ENCODE results near the gene PINLYP. TPM values are rescaled to one million over a fixed set of nuclear protein-coding genes. Genes with fewer than 3 reads are reported as not detected.

Gene PINLYP
- total RNA-seq, 2 donors from 2014 or later, result 9.1 to 12.8 TPM

DNA sequence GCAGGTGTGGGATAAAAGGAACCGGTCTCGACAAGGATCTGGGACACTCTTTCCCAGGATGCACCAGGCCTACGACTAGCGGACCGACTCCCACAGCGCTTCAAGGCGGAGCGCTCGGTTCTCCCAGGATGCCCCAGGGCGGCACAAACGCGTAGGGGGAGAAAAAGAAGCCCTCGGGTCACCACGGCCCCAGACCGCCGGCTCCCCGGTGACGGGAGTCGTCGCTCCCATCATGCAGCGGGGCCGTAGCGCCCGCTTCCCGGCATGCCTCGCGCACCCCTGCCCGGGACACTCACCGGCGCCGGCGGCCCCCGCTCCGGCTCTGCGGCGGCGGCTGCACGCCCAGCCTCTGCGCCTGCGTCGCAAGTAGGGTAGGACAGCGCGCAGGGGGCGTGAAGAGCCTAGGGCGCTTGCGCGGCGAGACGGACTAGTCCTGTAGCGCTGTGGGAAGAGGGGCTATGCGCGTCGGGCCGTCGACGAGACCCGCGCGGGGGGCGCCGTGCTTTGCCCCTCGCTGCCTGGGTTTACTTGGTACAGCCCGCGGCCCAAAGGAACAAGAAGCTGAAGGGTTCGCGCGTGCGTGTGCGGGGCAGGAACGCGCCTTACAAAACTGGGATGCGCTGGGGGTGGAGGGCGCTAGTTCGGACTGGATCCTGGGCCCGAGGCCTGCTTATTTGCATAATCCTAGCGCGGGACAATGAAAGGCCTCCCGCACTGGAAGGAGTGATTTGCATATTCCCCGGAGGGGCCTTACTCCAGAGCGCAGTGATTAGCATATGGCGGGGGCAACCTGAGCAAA is 43.9 kb downstream of the PINLYP start, which contains the start of gene ZNF428:
ZNF428 (minus strand) TSS at position 368 of the 799 bp plus-strand sequence. CDS start 5,325 bp downstream, outside the sequence.
- peak; percentile 95 for DNase-seq (ENCODE audit: low spot score)
- intact Hi-C loops (cut with DNase I), result no loop called here

- intact Hi-C loops (cut with DNase I), result no loop called here
- no peak for DNase-seq (ENCODE audit: low spot score)
Measured at GRCh38 chr19:43620061-43621001, 44.7 kb downstream of the PINLYP start.

DNA sequence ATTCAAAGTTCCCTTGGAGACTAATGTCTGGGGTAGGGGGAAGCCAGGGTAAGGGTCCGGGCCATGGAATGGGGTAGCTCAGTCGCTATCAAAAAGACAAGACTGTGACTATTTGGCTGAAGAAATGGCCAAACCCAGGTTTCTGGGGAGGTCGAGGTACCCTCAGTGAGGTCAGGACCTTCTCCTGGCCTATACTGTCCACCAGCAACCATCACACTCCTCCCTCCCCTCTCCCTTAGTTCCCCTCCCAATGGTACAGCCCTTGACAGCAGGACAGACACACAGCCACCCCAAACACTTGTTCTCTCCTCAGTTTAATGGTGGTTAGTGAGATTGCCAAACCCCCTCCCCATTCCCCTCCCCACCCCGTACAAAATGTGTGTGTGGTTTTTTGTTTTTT is 46.5 kb downstream of the PINLYP start:
- intact Hi-C loops (cut with DNase I), result no loop called here
- no peak for DNase-seq (ENCODE audit: low spot score)

DNA sequence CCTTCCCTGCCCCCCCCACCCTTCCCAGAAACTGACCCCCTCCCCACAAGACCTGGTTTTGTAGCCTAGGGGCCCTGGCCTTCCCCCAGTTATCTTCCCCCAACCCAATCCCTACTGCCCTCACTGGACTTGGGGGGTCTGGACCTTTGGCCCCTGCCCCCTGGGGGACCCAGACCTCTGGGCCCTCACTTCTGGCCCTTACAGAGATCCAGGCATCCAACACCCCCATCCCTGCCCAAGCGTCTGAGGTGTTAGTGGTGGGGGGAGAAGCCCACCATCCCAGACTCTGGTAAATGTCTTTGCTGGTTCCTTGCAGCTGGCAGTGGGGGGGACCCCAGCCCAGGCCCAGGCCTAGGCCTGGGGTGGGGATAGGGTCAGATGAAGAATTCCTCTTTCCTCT is 47.4 kb downstream of the PINLYP start:
- DNase-seq (ENCODE audit: low spot score), result no peak
- intact Hi-C loops (cut with DNase I), result no loop called here

GRCh38 chr19:43623889-43624670 is 48.5 kb downstream of the PINLYP start:
- no peak for DNase-seq (ENCODE audit: low spot score)
- intact Hi-C loops (cut with DNase I), result no loop called here

DNA sequence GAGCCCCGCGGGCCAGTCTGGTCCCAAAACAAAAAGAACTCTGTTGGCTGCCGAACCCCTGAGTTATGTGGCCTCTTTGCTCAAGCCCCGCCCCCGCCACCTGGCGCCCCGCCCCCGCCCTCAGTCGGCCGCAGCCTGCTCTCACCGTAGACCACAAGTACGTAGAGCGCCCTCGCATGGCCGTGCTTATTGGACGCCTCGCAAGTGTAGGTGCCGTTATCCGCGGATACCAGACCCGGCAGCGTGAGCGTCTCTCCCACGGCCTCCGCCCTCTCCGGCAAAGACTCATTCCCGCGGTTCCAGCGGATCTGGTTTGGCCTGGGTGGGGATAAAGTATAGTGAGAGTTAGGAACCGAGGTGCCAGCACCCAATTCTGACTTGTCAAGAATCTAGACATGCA is 49.3 kb downstream of the PINLYP start:
- intact Hi-C loops (cut with DNase I), result no loop called here
- DNase-seq (ENCODE audit: low spot score), result no peak

DNA sequence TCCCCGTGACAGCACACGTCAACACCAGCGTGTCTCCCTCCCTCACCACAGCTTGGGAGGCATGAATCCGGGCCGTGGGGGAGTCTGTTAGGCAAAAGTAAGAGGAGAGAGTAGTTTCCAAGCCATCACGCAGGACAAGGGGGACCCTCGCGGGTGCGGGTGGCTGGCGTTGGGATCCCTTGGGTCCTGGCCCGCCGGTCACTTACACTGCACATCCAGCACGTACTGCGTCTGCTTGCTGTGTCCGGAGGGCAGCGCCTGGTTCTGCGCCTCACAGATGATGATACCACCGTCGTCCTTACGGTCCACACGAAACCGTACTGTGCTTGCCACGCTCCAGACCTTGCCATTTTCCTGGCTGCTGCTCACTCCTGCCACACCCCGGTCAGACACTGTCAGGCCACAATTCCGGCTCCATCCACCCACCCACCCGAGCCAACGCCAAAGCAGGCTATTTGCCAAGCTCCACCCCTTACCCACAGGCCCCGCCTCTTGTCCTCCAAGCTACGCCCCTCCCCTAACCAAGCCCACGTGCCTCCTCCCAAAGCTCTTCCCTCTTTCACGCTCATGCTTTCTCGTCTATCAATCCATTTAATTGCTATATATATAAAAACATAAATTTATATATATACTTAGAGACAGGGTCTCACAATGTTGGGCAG is 50.4 kb downstream of the PINLYP start:
- intact Hi-C loops (cut with DNase I), result no loop called here
- DNase-seq (ENCODE audit: low spot score), result no peak

DNA sequence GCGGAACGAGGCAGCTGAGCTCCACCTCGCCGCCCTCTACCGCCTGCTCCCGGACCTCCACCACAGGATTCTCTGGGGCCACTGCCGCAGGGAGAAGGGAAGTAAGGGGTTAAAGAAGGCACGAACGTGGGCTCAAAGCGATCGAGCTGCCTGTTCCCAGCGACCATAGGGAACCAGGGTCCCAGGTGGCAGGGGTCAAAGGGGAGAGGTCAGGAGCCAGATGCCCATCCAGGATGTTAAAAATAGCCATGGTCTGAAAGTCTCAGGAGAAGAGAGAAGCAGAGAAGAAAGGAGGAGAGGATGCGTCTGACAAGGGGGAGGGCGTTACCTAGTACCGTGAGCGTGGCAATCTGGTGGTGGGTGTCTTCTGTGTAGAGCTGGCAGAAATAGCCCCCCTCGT is 51.2 kb downstream of the PINLYP start:
- DNase-seq (ENCODE audit: low spot score), result no peak
- intact Hi-C loops (cut with DNase I), result no loop called here

- intact Hi-C loops (cut with DNase I), result no loop called here
- DNase-seq (ENCODE audit: low spot score), result no peak
Measured at GRCh38 chr19:43628646-43629326, 53.2 kb downstream of the PINLYP start.

GRCh38 chr19:43631491-43631890 is 55.9 kb downstream of the PINLYP start:
- intact Hi-C loops (cut with DNase I), result no loop called here
- DNase-seq (ENCODE audit: low spot score), result no peak

Other genes with a start within 250 kb of the PINLYP start
- gene CD177, start 222.1 kb upstream of the PINLYP start, total RNA-seq, result 1 to 10 TPM; 2.8 to 8.4 TPM
- not detected for gene TEX101, start 160.9 kb upstream of the PINLYP start, total RNA-seq
- under 1 TPM; 0.52 to 0.60 TPM for gene LYPD3, start 110.2 kb upstream of the PINLYP start, total RNA-seq
- 1 to 10 TPM; 7.1 to 8.7 TPM for gene PHLDB3, start 71.1 kb upstream of the PINLYP start, total RNA-seq
- 10 to 100 TPM; 19.8 to 27.9 TPM for gene ETHE1, start 48.6 kb upstream of the PINLYP start, total RNA-seq
- gene ZNF575, start 42.6 kb upstream of the PINLYP start, total RNA-seq, result 1 to 10 TPM; 2.1 to 3.4 TPM
- gene XRCC1, start 274 bp upstream of the PINLYP start, total RNA-seq, result 10 to 100 TPM; 13.7 to 14.2 TPM
- 10 to 100 TPM; 19.2 to 21.0 TPM for gene IRGQ, start 20.3 kb downstream of the PINLYP start, total RNA-seq
- 10 to 100 TPM in 1 of 2 donors, 1 to 10 TPM in 1; 8.9 to 13.2 TPM for gene ZNF576, start 20.8 kb downstream of the PINLYP start, total RNA-seq
- under 1 TPM; 0.23 to 0.38 TPM for gene SRRM5, start 36.3 kb downstream of the PINLYP start, total RNA-seq
- gene ZNF428, start 43.8 kb downstream of the PINLYP start, total RNA-seq, result 10 to 100 TPM; 22.9 to 29.2 TPM
- gene CADM4, start 64.0 kb downstream of the PINLYP start, total RNA-seq, result 1 to 10 TPM; 3.3 to 4.0 TPM
- 10 to 100 TPM; 35.2 to 45.4 TPM for gene PLAUR, start 94.4 kb downstream of the PINLYP start, total RNA-seq
- not detected for gene IRGC, start 140.3 kb downstream of the PINLYP start, total RNA-seq
- gene SMG9, start 179.2 kb downstream of the PINLYP start, total RNA-seq, result 10 to 100 TPM; 35.3 to 40.4 TPM
- gene KCNN4, start 205.2 kb downstream of the PINLYP start, total RNA-seq, result 1 to 10 TPM; 4.0 to 5.8 TPM
- 1 to 10 TPM; 2.5 to 4.0 TPM for gene LYPD5, start 226.6 kb downstream of the PINLYP start, total RNA-seq